Esophagus muscularis mucosa (tissue), 4 donors: ENCODE results near the gene HS2ST1.

ENCODE experiments used
- EP300 ChIP-seq: sonication (generic); formaldehyde crosslinking; IDR thresholded peaks from one replicate; pipeline ENCODE4 v1.6.1; 2017; ENCODE audit warnings: antibody characterized with exemption
- POLR2A ChIP-seq: fragments of 450-650 bp; IDR thresholded peaks from one replicate; pipeline ENCODE4 v1.6.1; 2017; ENCODE audit warnings: antibody characterized with exemption, moderate library complexity, mild to moderate bottlenecking, low read depth
- POLR2AphosphoS5 ChIP-seq, 2 donors: sonication (generic); formaldehyde crosslinking; IDR thresholded peaks; one replicate each; pipeline ENCODE4 v1.6.1; 2017; ENCODE audit warnings: antibody characterized with exemption in 2 of 2
- TF ChIP-seq, protein P1 (sequence below), 3 experiments: fragments of 200-600 bp in 2 of 3; fragments of 450-650 bp in 1 of 3; sonication (generic) in 2 of 3; IDR thresholded peaks; one replicate each; pipeline ENCODE4 v1.5.1; 2017 to 2019; ENCODE audit warnings: antibody characterized with exemption in 3 of 3, mild to moderate bottlenecking in 2 of 3, moderate library complexity in 1 of 3

DNA sequence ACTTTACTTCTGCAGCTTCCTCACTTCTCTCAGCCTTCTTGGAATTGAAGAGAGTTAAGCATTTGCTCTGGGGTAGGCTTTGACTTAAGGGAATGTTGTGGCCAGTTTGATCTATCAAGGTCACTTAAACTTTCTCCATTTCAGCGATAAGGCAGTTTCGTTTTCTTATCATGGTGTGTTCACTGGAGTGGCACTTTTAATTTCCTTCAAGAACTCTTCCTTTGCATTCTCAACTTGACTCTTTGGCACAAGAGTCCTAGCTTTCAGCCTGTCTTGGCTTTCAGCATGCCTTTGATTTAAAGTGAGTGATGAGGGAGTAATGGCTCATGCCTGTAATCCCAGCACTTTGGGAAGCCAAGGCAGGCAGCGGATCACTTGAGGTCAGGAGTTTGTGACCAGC, 38.7 kb downstream of the HS2ST1 start:
- no peak for TF ChIP-seq POLR2A
- TF ChIP-seq, protein P1, sequence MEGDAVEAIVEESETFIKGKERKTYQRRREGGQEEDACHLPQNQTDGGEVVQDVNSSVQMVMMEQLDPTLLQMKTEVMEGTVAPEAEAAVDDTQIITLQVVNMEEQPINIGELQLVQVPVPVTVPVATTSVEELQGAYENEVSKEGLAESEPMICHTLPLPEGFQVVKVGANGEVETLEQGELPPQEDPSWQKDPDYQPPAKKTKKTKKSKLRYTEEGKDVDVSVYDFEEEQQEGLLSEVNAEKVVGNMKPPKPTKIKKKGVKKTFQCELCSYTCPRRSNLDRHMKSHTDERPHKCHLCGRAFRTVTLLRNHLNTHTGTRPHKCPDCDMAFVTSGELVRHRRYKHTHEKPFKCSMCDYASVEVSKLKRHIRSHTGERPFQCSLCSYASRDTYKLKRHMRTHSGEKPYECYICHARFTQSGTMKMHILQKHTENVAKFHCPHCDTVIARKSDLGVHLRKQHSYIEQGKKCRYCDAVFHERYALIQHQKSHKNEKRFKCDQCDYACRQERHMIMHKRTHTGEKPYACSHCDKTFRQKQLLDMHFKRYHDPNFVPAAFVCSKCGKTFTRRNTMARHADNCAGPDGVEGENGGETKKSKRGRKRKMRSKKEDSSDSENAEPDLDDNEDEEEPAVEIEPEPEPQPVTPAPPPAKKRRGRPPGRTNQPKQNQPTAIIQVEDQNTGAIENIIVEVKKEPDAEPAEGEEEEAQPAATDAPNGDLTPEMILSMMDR (IDR thresholded peaks at IDR 0.05) = no peak
- TF ChIP-seq POLR2AphosphoS5 (IDR thresholded peaks at IDR 0.05) = no peak
- TF ChIP-seq EP300 = no peak
